Measurements from ENCODE around the gene CRB1. TPM values are rescaled to one million over a fixed set of nuclear protein-coding genes. Genes with fewer than 3 reads are reported as not detected.

CRB1 gene
- total and polyA plus RNA-seq, 2 of the 8 experiments (the other 6 are each of a cell fraction or from before 2014, with no cell fraction given), result 0.03 TPM; not detected in 1

GRCh38 chr1:197392541-197392940, 124.5 kb downstream of the CRB1 start:
- Histone ChIP-seq H4K5ac (ENCODE audit: insufficient read length, low read depth, low read length) (no peak overlapping the region), H2AFZ (ENCODE audit: low read length) (no peak overlapping the region), H3K79me2 (ENCODE audit: control insufficient read depth in 1 of 2, insufficient read depth in 2 of 2, low read length in 2 of 2) (no peaks in the 10 kb centered on the region), H3K9me3 (ENCODE audit: insufficient read depth in 2 of 2, low read depth in 1 of 2, low read length in 1 of 2) (no peaks in the 10 kb centered on the region), H2BK12ac (ENCODE audit: low read depth, low read length) (no peak overlapping the region), H3K4me2 (ENCODE audit: insufficient read depth in 1 of 2, low read depth in 2 of 2, low read length in 2 of 2) (no peak overlapping the region), H4K8ac (ENCODE audit: extremely low read depth, insufficient read depth, low read length) (no peak overlapping the region), H2BK5ac (ENCODE audit: low read depth, low read length) (no peak overlapping the region), H2BK15ac (ENCODE audit: low read length) (no peak overlapping the region), H3K4ac (replicated peaks; ENCODE audit: insufficient read length, low read depth, low read length) (no peak overlapping the region), H3K4me1 (replicated peaks in 1 of 4; ENCODE audit: control insufficient read depth in 3 of 4, insufficient read depth in 4 of 4, low read length in 3 of 4) (no peaks in the 10 kb centered on the region), H2AK5ac (ENCODE audit: low read depth, low read length) (no peak overlapping the region), H3K36me3 (ENCODE audit: control insufficient read depth in 2 of 4, insufficient read depth in 4 of 4, low read length in 3 of 4) (no peaks in the 10 kb centered on the region), H3K56ac (replicated peaks; ENCODE audit: insufficient read length, low read depth, low read length) (no peak overlapping the region), H3K23me2 (ENCODE audit: low read depth, low read length) (no peaks in the 10 kb centered on the region), H3K4me3 (ENCODE audit: extremely low read depth in 1 of 4, insufficient read depth in 2 of 4, low read depth in 3 of 4, low read length in 4 of 4) (no peak overlapping the region), H3K9ac (replicated peaks in 1 of 4; ENCODE audit: extremely low read depth in 1 of 4, low read depth in 3 of 4, low read length in 3 of 4) (peak overlapping the region in 1 of 4 experiments; percentile 13; a peak in 1 of 7 replicates), H3K79me1 (ENCODE audit: low read depth, low read length) (no peaks in the 10 kb centered on the region), H2BK20ac (ENCODE audit: low read length) (no peak overlapping the region), H3K14ac (ENCODE audit: insufficient read length) (no peak overlapping the region), H3K27ac (ENCODE audit: low read depth, low read length) (no peak overlapping the region), H3K23ac (ENCODE audit: insufficient read length) (no peak overlapping the region), H3K27me3 (replicated peaks in 1 of 4; ENCODE audit: control insufficient read depth in 3 of 4, extremely low read depth in 1 of 4, insufficient read depth in 3 of 4, low read length in 3 of 4) (no peaks in the 10 kb centered on the region), H2BK120ac (replicated peaks; ENCODE audit: low read depth, low read length) (no peak overlapping the region), H3K18ac (ENCODE audit: extremely low read depth, low read length) (no peak overlapping the region), H4K20me1 (replicated peaks in 1 of 2; ENCODE audit: control insufficient read depth in 1 of 2, insufficient read depth in 2 of 2, low read length in 2 of 2) (no peaks in the 10 kb centered on the region), H4K91ac (replicated peaks; ENCODE audit: insufficient read length, low read length) (no peak overlapping the region)
- 82% methylated on average over 1 of the region's 1 CpG; no CpG with 5 or more reads in 1 of the 2 experiments for WGBS, 2 experiments (ENCODE audit: extremely low coverage in 1 of 2, insufficient coverage in 1 of 2, insufficient read length in 1 of 2, insufficient replicate concordance in 2 of 2, low coverage in 1 of 2, low lambda C conversion rate in 2 of 2, missing lambda C conversion rate in 1 of 2)
- ChIA-PET POLR2A (ENCODE audit: partially characterized antibody) (no interaction called here), CTCF (ENCODE audit: partially characterized antibody) (interaction anchor here (0.8 to 3.2 kb wide), 11 partner anchors 7 to 532 kb away, joined by 3 to 18 read pairs (median 3); no protein-coding TSS in a partner anchor)
- FAIRE-seq (no peak), DNase-seq (ENCODE audit: low read depth in 1 of 2, low spot score in 2 of 2) (no peak)
- TF ChIP-seq ATF2 (IDR thresholded peaks at IDR 0.05; ENCODE audit: low read length) (no peak), RBBP5 (IDR thresholded peaks at IDR 0.05; ENCODE audit: borderline replicate concordance, low read depth, low read length) (no peak), KDM1A (IDR thresholded peaks at IDR 0.05; ENCODE audit: borderline replicate concordance, low read length) (no peak), MAFK (IDR thresholded peaks at IDR 0.05; ENCODE audit: low read depth, low read length) (no peak), SIRT6 (IDR thresholded peaks at IDR 0.05; ENCODE audit: low read length) (no peak), CEBPB (IDR thresholded peaks at IDR 0.05; ENCODE audit: low read depth, low read length) (no peak), FOSL1 (IDR thresholded peaks at IDR 0.05; ENCODE audit: insufficient read depth, low read depth, low read length) (no peak), SP2 (IDR thresholded peaks at IDR 0.05; ENCODE audit: low read length) (no peak), ATF3 (IDR thresholded peaks at IDR 0.05; ENCODE audit: insufficient read depth, low read depth, low read length) (no peak), JUND (IDR thresholded peaks at IDR 0.05; ENCODE audit: low read length) (no peak), MAX (IDR thresholded peaks at IDR 0.05) (no peak), BACH1 (IDR thresholded peaks at IDR 0.05; ENCODE audit: low read length) (no peak), RXRA (IDR thresholded peaks at IDR 0.05; ENCODE audit: insufficient read depth, low read depth, low read length) (no peak)
